HCT116 (cell line): Measurements from ENCODE around the gene PRELID1.

ENCODE experiments used
- EZH2 ChIP-seq: fragments of 200-600 bp; sonication (generic); IDR thresholded peaks from 2 replicates; pipeline ENCODE4 v1.6.1; 2017; ENCODE audit warnings: antibody characterized with exemption, mixed run types
- EZH2phosphoT487 ChIP-seq: fragments of 200-600 bp; IDR thresholded peaks from 2 replicates; pipeline ENCODE4 v1.6.1; 2018; ENCODE audit warnings: antibody characterized with exemption, borderline replicate concordance
- JUND ChIP-seq: IDR thresholded peaks from 2 replicates; pipeline ENCODE4 v1.6.1; 2012
- POLR2A ChIP-seq: IDR thresholded peaks from 2 replicates; pipeline ENCODE4 v1.7.0; 2011; ENCODE audit warnings: borderline replicate concordance; ENCODE audit not compliant: insufficient read depth, insufficient read length; ENCODE audit errors: extremely low read depth
- POLR2AphosphoS5 ChIP-seq: IDR thresholded peaks from 2 replicates; pipeline ENCODE4 v1.6.1; 2011; ENCODE audit warnings: mild to moderate bottlenecking, low read depth, low read length, moderate library complexity
- TCF7L2 ChIP-seq: IDR thresholded peaks from 2 replicates; pipeline ENCODE4 v1.7.0; 2011; ENCODE audit warnings: borderline replicate concordance, inconsistent platforms; ENCODE audit not compliant: insufficient read depth, insufficient read length; ENCODE audit errors: extremely low read depth
- TF ChIP-seq, protein P1 (sequence below), 3 experiments: fragments of 200-600 bp in 1 of 3; sonication (generic) in 1 of 3; IDR thresholded peaks in 2 of 3; conservative IDR thresholded peaks in 1 of 3; 2 replicates each; pipeline ENCODE4 v1.5.1; 2012 to 2017; ENCODE audit warnings: low read depth in 2 of 3, low read length in 2 of 3, antibody characterized with exemption in 1 of 3, borderline replicate concordance in 1 of 3, control low read depth in 1 of 3, mild to moderate bottlenecking in 1 of 3, mixed read lengths in 1 of 3, mixed run types in 1 of 3, moderate library complexity in 1 of 3; ENCODE audit not compliant: insufficient read depth in 1 of 3

DNA sequence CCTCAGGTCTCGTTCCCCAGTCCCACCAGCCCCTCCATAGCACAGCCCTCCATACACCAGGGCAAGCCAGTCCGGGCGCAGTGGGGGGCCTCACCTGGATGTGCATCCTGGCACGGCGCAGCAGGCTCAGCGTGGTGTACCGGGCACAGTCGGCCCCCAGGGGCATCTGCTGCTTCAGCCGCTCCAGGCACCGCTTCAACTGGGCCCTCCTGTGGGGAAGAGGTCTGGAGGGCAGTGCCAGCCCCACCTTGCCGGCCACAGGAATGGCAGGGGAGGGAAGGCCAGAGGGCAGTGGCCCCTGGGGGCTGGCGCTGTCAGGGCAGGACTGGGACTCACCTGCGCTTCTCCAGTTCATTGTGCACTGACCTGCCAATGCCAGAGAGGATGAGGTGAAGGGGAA, 6.7 kb downstream of the PRELID1 start:
- TF ChIP-seq JUND, result no peak
- no peak for TF ChIP-seq EZH2phosphoT487
- TF ChIP-seq, protein P1, sequence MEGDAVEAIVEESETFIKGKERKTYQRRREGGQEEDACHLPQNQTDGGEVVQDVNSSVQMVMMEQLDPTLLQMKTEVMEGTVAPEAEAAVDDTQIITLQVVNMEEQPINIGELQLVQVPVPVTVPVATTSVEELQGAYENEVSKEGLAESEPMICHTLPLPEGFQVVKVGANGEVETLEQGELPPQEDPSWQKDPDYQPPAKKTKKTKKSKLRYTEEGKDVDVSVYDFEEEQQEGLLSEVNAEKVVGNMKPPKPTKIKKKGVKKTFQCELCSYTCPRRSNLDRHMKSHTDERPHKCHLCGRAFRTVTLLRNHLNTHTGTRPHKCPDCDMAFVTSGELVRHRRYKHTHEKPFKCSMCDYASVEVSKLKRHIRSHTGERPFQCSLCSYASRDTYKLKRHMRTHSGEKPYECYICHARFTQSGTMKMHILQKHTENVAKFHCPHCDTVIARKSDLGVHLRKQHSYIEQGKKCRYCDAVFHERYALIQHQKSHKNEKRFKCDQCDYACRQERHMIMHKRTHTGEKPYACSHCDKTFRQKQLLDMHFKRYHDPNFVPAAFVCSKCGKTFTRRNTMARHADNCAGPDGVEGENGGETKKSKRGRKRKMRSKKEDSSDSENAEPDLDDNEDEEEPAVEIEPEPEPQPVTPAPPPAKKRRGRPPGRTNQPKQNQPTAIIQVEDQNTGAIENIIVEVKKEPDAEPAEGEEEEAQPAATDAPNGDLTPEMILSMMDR (IDR thresholded peaks at IDR 0.05 in 2 of 3, conservative IDR thresholded peaks at IDR 0.05 in 1 of 3; ENCODE audit: borderline replicate concordance in 1 of 3, insufficient read depth in 1 of 3, low read depth in 2 of 3, low read length in 2 of 3), result no peak
- no peak for TF ChIP-seq EZH2
- TF ChIP-seq POLR2A, result no peak
- TF ChIP-seq POLR2AphosphoS5, result no peak
- no peak for TF ChIP-seq TCF7L2
